ENCODE data around the gene CLPTM1L.

CLPTM1L gene

DNA sequence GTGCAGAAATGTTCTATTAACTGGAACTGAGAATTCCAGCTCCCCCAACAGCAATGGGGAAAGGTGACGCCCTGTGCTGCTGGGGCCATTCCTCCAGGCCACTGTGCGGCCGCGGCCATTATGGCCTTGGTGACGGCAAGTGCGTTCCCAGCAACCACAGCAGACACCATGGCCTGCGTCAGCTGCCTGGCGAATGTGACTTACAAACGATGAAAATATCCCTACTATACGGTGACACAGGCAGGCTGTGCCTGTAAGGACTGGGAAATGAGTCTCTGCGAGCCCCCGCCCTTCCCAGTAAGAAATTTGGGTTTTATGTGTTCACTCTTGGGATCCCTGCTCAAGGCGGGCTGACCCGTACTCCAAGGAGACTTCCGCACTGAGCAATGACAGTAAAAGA lies 20.6 kb downstream of the CLPTM1L start:
- no peak overlapping the region for H3K27ac ChIP-seq
- TF ChIP-seq, protein P1, sequence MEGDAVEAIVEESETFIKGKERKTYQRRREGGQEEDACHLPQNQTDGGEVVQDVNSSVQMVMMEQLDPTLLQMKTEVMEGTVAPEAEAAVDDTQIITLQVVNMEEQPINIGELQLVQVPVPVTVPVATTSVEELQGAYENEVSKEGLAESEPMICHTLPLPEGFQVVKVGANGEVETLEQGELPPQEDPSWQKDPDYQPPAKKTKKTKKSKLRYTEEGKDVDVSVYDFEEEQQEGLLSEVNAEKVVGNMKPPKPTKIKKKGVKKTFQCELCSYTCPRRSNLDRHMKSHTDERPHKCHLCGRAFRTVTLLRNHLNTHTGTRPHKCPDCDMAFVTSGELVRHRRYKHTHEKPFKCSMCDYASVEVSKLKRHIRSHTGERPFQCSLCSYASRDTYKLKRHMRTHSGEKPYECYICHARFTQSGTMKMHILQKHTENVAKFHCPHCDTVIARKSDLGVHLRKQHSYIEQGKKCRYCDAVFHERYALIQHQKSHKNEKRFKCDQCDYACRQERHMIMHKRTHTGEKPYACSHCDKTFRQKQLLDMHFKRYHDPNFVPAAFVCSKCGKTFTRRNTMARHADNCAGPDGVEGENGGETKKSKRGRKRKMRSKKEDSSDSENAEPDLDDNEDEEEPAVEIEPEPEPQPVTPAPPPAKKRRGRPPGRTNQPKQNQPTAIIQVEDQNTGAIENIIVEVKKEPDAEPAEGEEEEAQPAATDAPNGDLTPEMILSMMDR (conservative IDR thresholded peaks at IDR 0.05): no peak

DNA sequence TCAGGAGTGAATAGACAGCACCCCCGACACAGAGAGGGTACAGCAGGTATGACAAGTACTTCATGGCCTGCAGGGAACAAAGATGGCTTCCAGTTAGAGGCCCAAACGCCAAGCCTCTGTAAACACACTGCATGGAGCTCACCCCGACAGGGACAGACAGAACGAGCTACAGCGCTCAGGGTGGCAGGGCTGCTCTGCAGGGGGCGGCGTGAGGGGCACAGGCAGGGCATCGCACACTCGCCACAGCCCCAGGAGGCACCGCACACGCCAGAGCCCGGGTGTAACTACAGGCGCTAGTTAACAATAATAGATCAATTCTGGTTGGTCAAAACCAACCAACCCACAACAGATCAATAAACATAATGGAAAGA lies 21.1 kb downstream of the CLPTM1L start:
- TF ChIP-seq, protein P1 (conservative IDR thresholded peaks at IDR 0.05): no peak
- H3K27ac ChIP-seq: no peak overlapping the region

- TF ChIP-seq, protein P1 (conservative IDR thresholded peaks at IDR 0.05): no peak
- H3K27ac ChIP-seq: no peak overlapping the region
Measured at GRCh38 chr5:1322955-1323802, 21.7 kb downstream of the CLPTM1L start.

DNA sequence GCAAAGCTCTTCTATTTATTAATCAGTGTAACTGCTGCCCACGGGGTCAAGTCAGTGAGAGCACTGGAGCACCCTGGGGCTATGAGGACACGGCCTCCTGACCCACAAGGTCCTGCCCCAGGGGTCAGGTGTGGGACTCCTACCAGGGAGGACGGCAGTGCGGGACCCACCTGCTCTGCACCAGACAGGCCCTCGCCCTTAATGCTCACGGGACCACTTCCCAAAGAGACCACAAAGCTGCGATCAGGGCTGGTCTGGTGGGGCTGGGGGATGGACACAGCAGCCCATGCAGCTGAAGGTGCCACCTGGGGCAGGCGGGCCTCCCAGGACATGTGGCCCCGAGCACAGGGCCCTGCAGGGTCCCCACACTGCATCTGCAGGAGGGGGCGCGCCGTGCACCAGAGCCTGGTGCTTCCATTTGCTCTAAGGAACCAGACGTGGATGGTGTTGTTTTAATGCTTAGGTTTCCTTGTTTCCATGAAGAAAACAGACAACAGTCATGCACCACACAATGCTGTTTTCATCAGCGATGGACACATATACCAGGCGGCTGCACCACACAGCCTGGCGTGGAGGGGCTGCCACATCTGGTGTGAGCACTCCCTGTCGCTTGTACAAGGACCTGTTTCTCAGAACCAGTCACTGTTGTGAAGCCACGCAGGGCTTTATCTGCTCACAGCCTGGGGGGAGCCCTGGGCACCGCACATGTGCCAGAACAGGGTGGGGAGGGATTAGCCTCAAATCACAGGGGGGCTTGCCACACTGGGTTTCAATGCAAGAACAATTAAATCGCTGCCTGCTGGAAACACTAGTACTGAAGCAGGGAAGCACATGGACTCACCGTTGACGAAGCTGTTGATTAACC lies 22.6 kb downstream of the CLPTM1L start:
- TF ChIP-seq, protein P1 (conservative IDR thresholded peaks at IDR 0.05): no peak

DNA sequence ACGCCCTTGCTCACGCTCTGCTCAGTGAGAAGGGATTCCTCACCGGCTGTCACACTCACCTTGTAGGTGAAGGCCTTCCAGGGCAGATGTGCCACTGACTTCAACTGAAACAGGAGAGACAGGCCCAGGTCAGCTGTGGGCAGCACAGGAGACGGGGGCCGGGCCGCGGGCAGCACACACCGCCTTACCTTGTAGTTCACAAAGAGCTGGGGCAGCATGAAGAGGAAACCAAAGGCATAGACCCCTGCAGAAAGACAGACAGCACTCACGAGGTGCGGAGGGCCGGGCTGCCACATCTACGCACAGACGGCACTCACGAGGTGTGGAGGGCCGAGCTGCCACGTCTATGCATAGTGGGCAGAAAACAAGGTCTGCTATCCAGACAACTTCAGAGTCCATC lies 23.3 kb downstream of the CLPTM1L start:
- TF ChIP-seq, protein P1 (conservative IDR thresholded peaks at IDR 0.05): no peak
- no peak overlapping the region for H3K27ac ChIP-seq

More for the DNA sequence above, 22.6 kb downstream of the CLPTM1L start:
- H3K27ac ChIP-seq: no peak overlapping the region

- no peak overlapping the region for H3K27ac ChIP-seq
- TF ChIP-seq, protein P1 (conservative IDR thresholded peaks at IDR 0.05): no peak
Measured at GRCh38 chr5:1320436-1321344, 24.2 kb downstream of the CLPTM1L start.

Measured in VCaP (cell line).